HepG2 (cell line): ENCODE measurements around the gene DCUN1D3. TPM values are rescaled to one million over a fixed set of nuclear protein-coding genes. Genes with fewer than 3 reads are reported as not detected.

Experiments
- CREM ChIP-seq, 2 experiments: sonication (generic) in 1 of 2; formaldehyde crosslinking in 1 of 2; IDR thresholded peaks; 2 replicates each; pipeline versions ENCODE4 v1.4.0 to v1.6.1; 2016 to 2020; ENCODE audit warnings: antibody characterized with exemption in 1 of 2, mild to moderate bottlenecking in 1 of 2, missing genetic modification reagents in 1 of 2
- KLF6 ChIP-seq: IDR thresholded peaks from 2 replicates; pipeline ENCODE4 v1.8.0; 2016; ENCODE audit warnings: missing biosample characterization, missing genetic modification reagents
- NFYB ChIP-seq: sonication (generic); formaldehyde crosslinking; IDR thresholded peaks from 2 replicates; pipeline ENCODE4 v1.4.0; 2020; ENCODE audit warnings: missing genetic modification reagents
- NR2F2 ChIP-seq: IDR thresholded peaks from 2 replicates; pipeline ENCODE4 v1.6.1; 2012; ENCODE audit warnings: low read depth, inconsistent platforms, borderline replicate concordance
- RARA ChIP-seq: IDR thresholded peaks from 2 replicates; pipeline ENCODE4 v1.6.1; 2016; ENCODE audit warnings: missing genetic modification reagents, missing compliant biosample characterization
- TEF ChIP-seq: sonication (generic); formaldehyde crosslinking; IDR thresholded peaks from 2 replicates; pipeline ENCODE4 v1.5.0; 2020; ENCODE audit warnings: missing genetic modification reagents
- ZFAT ChIP-seq: sonication (generic); formaldehyde crosslinking; conservative IDR thresholded peaks from 2 replicates; pipeline ENCODE4 v1.8.1; 2023; ENCODE audit warnings: missing genetic modification reagents, inconsistent platforms
- ZMAT3 ChIP-seq: sonication (generic); formaldehyde crosslinking; conservative IDR thresholded peaks from 2 replicates; pipeline ENCODE4 v1.7.0; 2021; ENCODE audit warnings: missing genetic modification reagents
- ZNF251 ChIP-seq: sonication (generic); formaldehyde crosslinking; IDR thresholded peaks from 2 replicates; pipeline ENCODE4 v1.9.0; 2021; ENCODE audit warnings: mild to moderate bottlenecking, missing genetic modification reagents
- polyA plus RNA-seq, 8 experiments: library from polyadenylated mRNA; depleted of rRNA in 3 of 8; stranded (reverse) in 7 of 8; unstranded in 1 of 8; fragments of >200 nt; fragmentation: Illumina TruSeq in 4 of 8; extraction: Trizol in 4 of 8; gene quantifications; 2 replicates each; pipeline versions ENCODE4 v1.2.1 to v1.2.3, GENCODE V29; 2011 to 2016; ENCODE audit warnings: low read depth in 4 of 8, missing spikeins in 1 of 8, mixed read lengths in 1 of 8; ENCODE audit not compliant: insufficient read depth in 1 of 8
- total RNA-seq, 5 experiments: library from RNA; depleted of rRNA; stranded (reverse); fragments of >200 nt; fragmentation: Illumina TruSeq; extraction: Trizol; gene quantifications; 2 replicates each; pipeline ENCODE4 v1.2.3, GENCODE V29; 2016; ENCODE audit warnings: low read depth in 1 of 5
- TF ChIP-seq, protein P1 (sequence below): sonication (generic); formaldehyde crosslinking; IDR thresholded peaks from 2 replicates; pipeline ENCODE4 v1.9.0; 2021; ENCODE audit warnings: mild to moderate bottlenecking, missing genetic modification reagents
- TF ChIP-seq, protein P2 (sequence below), 2 experiments: sonication (generic) in 1 of 2; formaldehyde crosslinking in 1 of 2; IDR thresholded peaks; 2 replicates each; pipeline versions ENCODE4 v1.5.1 to v1.6.1; 2011 to 2020; ENCODE audit warnings: borderline replicate concordance in 1 of 2, low read depth in 1 of 2, low read length in 1 of 2, mild to moderate bottlenecking in 1 of 2, missing genetic modification reagents in 1 of 2, moderate library complexity in 1 of 2

DCUN1D3 gene
- total and polyA plus RNA-seq, 2 of the 13 experiments (the other 11 are each of a cell fraction or from before 2014, with no cell fraction given) = 5.0 to 19.3 TPM

DNA sequence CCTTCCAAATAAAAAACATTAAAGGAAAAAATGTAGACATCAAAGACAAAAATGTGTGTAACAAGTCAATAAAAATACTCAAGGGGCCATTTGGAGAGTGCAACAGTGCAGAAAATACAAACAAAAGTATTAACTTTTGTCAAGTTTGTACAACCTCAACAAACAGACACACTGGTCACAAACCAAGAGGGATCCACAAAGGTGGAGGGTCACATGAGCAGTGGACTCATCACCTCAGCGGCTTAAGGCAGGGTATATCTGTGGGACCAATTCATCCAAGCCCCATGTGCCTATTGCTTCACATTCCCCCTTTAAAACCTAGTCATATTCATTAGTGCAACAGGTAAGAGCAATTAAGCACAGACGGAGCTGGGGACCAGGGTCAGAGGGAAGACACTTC lies 45.2 kb downstream of the DCUN1D3 start (continued):
- TF ChIP-seq, protein P1, sequence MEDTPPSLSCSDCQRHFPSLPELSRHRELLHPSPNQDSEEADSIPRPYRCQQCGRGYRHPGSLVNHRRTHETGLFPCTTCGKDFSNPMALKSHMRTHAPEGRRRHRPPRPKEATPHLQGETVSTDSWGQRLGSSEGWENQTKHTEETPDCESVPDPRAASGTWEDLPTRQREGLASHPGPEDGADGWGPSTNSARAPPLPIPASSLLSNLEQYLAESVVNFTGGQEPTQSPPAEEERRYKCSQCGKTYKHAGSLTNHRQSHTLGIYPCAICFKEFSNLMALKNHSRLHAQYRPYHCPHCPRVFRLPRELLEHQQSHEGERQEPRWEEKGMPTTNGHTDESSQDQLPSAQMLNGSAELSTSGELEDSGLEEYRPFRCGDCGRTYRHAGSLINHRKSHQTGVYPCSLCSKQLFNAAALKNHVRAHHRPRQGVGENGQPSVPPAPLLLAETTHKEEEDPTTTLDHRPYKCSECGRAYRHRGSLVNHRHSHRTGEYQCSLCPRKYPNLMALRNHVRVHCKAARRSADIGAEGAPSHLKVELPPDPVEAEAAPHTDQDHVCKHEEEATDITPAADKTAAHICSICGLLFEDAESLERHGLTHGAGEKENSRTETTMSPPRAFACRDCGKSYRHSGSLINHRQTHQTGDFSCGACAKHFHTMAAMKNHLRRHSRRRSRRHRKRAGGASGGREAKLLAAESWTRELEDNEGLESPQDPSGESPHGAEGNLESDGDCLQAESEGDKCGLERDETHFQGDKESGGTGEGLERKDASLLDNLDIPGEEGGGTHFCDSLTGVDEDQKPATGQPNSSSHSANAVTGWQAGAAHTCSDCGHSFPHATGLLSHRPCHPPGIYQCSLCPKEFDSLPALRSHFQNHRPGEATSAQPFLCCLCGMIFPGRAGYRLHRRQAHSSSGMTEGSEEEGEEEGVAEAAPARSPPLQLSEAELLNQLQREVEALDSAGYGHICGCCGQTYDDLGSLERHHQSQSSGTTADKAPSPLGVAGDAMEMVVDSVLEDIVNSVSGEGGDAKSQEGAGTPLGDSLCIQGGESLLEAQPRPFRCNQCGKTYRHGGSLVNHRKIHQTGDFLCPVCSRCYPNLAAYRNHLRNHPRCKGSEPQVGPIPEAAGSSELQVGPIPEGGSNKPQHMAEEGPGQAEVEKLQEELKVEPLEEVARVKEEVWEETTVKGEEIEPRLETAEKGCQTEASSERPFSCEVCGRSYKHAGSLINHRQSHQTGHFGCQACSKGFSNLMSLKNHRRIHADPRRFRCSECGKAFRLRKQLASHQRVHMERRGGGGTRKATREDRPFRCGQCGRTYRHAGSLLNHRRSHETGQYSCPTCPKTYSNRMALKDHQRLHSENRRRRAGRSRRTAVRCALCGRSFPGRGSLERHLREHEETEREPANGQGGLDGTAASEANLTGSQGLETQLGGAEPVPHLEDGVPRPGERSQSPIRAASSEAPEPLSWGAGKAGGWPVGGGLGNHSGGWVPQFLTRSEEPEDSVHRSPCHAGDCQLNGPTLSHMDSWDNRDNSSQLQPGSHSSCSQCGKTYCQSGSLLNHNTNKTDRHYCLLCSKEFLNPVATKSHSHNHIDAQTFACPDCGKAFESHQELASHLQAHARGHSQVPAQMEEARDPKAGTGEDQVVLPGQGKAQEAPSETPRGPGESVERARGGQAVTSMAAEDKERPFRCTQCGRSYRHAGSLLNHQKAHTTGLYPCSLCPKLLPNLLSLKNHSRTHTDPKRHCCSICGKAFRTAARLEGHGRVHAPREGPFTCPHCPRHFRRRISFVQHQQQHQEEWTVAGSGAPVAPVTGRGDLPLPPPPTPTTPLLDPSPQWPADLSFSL (CRISPR knock-in tag) = peak; percentile 74; the same call in 1 of the 2 replicates
- TF ChIP-seq ZMAT3 (CRISPR knock-in tag) (no peak), KLF6 (CRISPR knock-in tag) (no peak), ZFAT (CRISPR knock-in tag) (no peak), NR2F2 (peak; percentile 85), TEF (CRISPR knock-in tag) (no peak), ZNF251 (CRISPR knock-in tag) (no peak), NFYB (no peak), CREM (IDR thresholded peaks at IDR 0.05) (peak; percentile 51; the same call in 1 of the 2 replicates), CREM (CRISPR knock-in tag; IDR thresholded peaks at IDR 0.05) (no peak), RARA (peak; percentile 30; the same call in 1 of the 2 replicates)
- TF ChIP-seq, protein P2, sequence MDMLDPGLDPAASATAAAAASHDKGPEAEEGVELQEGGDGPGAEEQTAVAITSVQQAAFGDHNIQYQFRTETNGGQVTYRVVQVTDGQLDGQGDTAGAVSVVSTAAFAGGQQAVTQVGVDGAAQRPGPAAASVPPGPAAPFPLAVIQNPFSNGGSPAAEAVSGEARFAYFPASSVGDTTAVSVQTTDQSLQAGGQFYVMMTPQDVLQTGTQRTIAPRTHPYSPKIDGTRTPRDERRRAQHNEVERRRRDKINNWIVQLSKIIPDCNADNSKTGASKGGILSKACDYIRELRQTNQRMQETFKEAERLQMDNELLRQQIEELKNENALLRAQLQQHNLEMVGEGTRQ (IDR thresholded peaks at IDR 0.05; ENCODE audit: low read depth, low read length) = 0 out of 2 replicates have a peak, but pooled peaks have one; percentile 16
- TF ChIP-seq, protein P2 (CRISPR knock-in tag; IDR thresholded peaks at IDR 0.05; ENCODE audit: borderline replicate concordance) = peak; percentile 65; the same call in 1 of the 2 replicates
